SK-N-SH treated with all-trans-retinoic acid at 6 μM for 48 hours (cell line): ENCODE measurements around the gene EOLA1.
"Not testable (repeated sequence)": the region's sequence is repeated elsewhere in the genome, so short reads cannot be mapped to it uniquely, and the experiment has no call there.

ENCODE experiments used
- ARNTL ChIP-seq: fragments of 450-650 bp; formaldehyde crosslinking; IDR thresholded peaks from 2 replicates; pipeline ENCODE4 v1.5.0; 2020; ENCODE audit warnings: low read depth, mild to moderate bottlenecking, moderate library complexity, borderline replicate concordance
- BACH2 ChIP-seq: fragments of 250-450 bp; sonication (Bioruptor Pico); IDR thresholded peaks from 2 replicates; pipeline ENCODE4 v1.9.0; 2021; ENCODE audit warnings: mild to moderate bottlenecking, borderline replicate concordance
- CREB5 ChIP-seq: fragments of 250-450 bp; sonication (Bioruptor Pico); IDR thresholded peaks from 2 replicates; pipeline ENCODE4 v1.5.1; 2020; ENCODE audit warnings: low read depth, mild to moderate bottlenecking, moderate library complexity
- CSRNP3 ChIP-seq: fragments of 250-450 bp; sonication (Bioruptor Pico); IDR thresholded peaks from 2 replicates; pipeline ENCODE4 v1.5.1; 2021; ENCODE audit warnings: mild to moderate bottlenecking, moderate library complexity
- ESRRG ChIP-seq: fragments of 250-450 bp; sonication (Bioruptor Pico); IDR thresholded peaks from 2 replicates; pipeline ENCODE4 v1.6.1; 2021; ENCODE audit warnings: mild to moderate bottlenecking
- ISL1 ChIP-seq: fragments of 250-450 bp; sonication (Bioruptor Pico); IDR thresholded peaks from 2 replicates; pipeline ENCODE4 v2.1.2; 2022; ENCODE audit warnings: mild to moderate bottlenecking, moderate library complexity
- OSR1 ChIP-seq: fragments of 250-450 bp; sonication (Bioruptor Pico); IDR thresholded peaks from 2 replicates; pipeline ENCODE4 v1.8.0; 2022; ENCODE audit warnings: moderate library complexity, mild to moderate bottlenecking, inconsistent platforms
- POU6F1 ChIP-seq: fragments of 250-450 bp; sonication (Bioruptor Pico); IDR thresholded peaks from 2 replicates; pipeline ENCODE4 v1.8.0; 2021; ENCODE audit warnings: low read depth, mild to moderate bottlenecking, moderate library complexity, borderline replicate concordance
- PPARA ChIP-seq: fragments of 250-450 bp; sonication (Bioruptor Pico); IDR thresholded peaks from 2 replicates; pipeline ENCODE4 v1.5.0; 2020; ENCODE audit warnings: mild to moderate bottlenecking, borderline replicate concordance
- RARB ChIP-seq: fragments of 250-450 bp; sonication (Bioruptor Pico); IDR thresholded peaks from 2 replicates; pipeline ENCODE4 v1.8.0; 2021; ENCODE audit warnings: mild to moderate bottlenecking, moderate library complexity
- ZC3H10 ChIP-seq: fragments of 250-450 bp; sonication (Bioruptor Pico); IDR thresholded peaks from 2 replicates; pipeline ENCODE4 v1.5.1; 2021; ENCODE audit warnings: mild to moderate bottlenecking, moderate library complexity
- ZFP3 ChIP-seq: fragments of 250-450 bp; sonication (Bioruptor Pico); IDR thresholded peaks from 2 replicates; pipeline ENCODE4 v1.5.0; 2020; ENCODE audit warnings: mild to moderate bottlenecking, moderate library complexity
- ZFP30 ChIP-seq: fragments of 450-650 bp; formaldehyde crosslinking; IDR thresholded peaks from 2 replicates; pipeline ENCODE4 v1.5.0; 2022; ENCODE audit warnings: mild to moderate bottlenecking, moderate library complexity
- ZNF565 ChIP-seq: fragments of 450-650 bp; formaldehyde crosslinking; conservative IDR thresholded peaks from 2 replicates; pipeline ENCODE4 v1.5.0; 2020; ENCODE audit warnings: low read depth, mild to moderate bottlenecking, moderate library complexity

GRCh38 chrX:149585631-149586030, 44.8 kb downstream of the EOLA1 start:
- TF ChIP-seq RARB (CRISPR knock-in tag); PPARA; ARNTL; ZC3H10; ZFP3 (CRISPR knock-in tag); ISL1 (CRISPR knock-in tag); ZNF565; ZFP30 (CRISPR knock-in tag); BACH2 (CRISPR knock-in tag); ESRRG (CRISPR knock-in tag); OSR1 (CRISPR knock-in tag); CREB5 (CRISPR knock-in tag); POU6F1 (CRISPR knock-in tag); CSRNP3: not testable (repeated sequence)
